HUES64 (cell line): Measurements from ENCODE around the gene PEPD.

Experiments used
- H3K27ac ChIP-seq: 2 replicates; pipeline ENCODE4 v1.7.0; 2013; ENCODE audit warnings: low read depth, low read length, inconsistent platforms
- H3K27me3 ChIP-seq: 2 replicates; pipeline ENCODE4 v1.6.1; 2013; ENCODE audit warnings: mild to moderate bottlenecking, low read length; ENCODE audit not compliant: insufficient read depth
- H3K36me3 ChIP-seq: 2 replicates; pipeline ENCODE4 v1.6.1; 2013; ENCODE audit warnings: mild to moderate bottlenecking, low read length; ENCODE audit not compliant: insufficient read depth
- H3K4me1 ChIP-seq: 2 replicates; pipeline ENCODE4 v1.6.1; 2013; ENCODE audit warnings: mild to moderate bottlenecking, low read length, moderate library complexity; ENCODE audit not compliant: insufficient read depth
- H3K4me3 ChIP-seq: 2 replicates; pipeline ENCODE4 v1.5.1; 2013; ENCODE audit warnings: mild to moderate bottlenecking, low read length, moderate library complexity
- H3K9ac ChIP-seq: 2 replicates; pipeline ENCODE4 v1.6.1; 2013; ENCODE audit warnings: mild to moderate bottlenecking, low read depth, low read length
- H3K9me3 ChIP-seq: 2 replicates; pipeline ENCODE4 v1.6.1; 2013; ENCODE audit warnings: low read depth, low read length; ENCODE audit not compliant: insufficient read depth
- WGBS: fragments of 150-250, 120-280 bp; methylation state at CpG from one replicate; pipeline ENCODE4 v1.1.7; 2013; ENCODE audit warnings: missing lambda C conversion rate; 5-methylcytosine and 5-hydroxymethylcytosine counted together

The PEPD gene

GRCh38 chr19:33426621-33427361 lies 94.8 kb downstream of the PEPD start:
- 95% methylated on average over 24 of the region's 24 CpGs for WGBS
- H3K9ac ChIP-seq, result no peak overlapping the region

GRCh38 chr19:33424181-33424580 lies 97.4 kb downstream of the PEPD start:
- peaks cover 3% of the 10 kb centered on the region for H3K4me1 ChIP-seq
- H3K27me3 ChIP-seq, result no peaks in the 10 kb centered on the region
- H3K36me3 ChIP-seq, result no peaks in the 10 kb centered on the region
- no peaks in the 10 kb centered on the region for H3K9me3 ChIP-seq
- H3K9ac ChIP-seq, result no peak overlapping the region
- H3K4me3 ChIP-seq, result no peak overlapping the region
- WGBS, result 89% methylated on average over 8 of the region's 8 CpGs
- no peak overlapping the region for H3K27ac ChIP-seq

More at GRCh38 chr19:33426621-33427361, 94.8 kb downstream of the PEPD start:
- H3K27ac ChIP-seq, result no peak overlapping the region
- no peaks in the 10 kb centered on the region for H3K36me3 ChIP-seq
- H3K9me3 ChIP-seq, result no peaks in the 10 kb centered on the region
- no peak overlapping the region for H3K4me3 ChIP-seq
- H3K27me3 ChIP-seq, result no peaks in the 10 kb centered on the region
- no peaks in the 10 kb centered on the region for H3K4me1 ChIP-seq

GRCh38 chr19:33422369-33423180 lies 99.0 kb downstream of the PEPD start:
- Histone ChIP-seq H3K27me3 (no peaks in the 10 kb centered on the region), H3K4me3 (no peak overlapping the region), H3K27ac (no peak overlapping the region), H3K36me3 (no peaks in the 10 kb centered on the region), H3K9ac (no peak overlapping the region), H3K9me3 (no peaks in the 10 kb centered on the region), H3K4me1 (peaks cover 3% of the 10 kb centered on the region)
- 91% methylated on average over 3 of the region's 3 CpGs for WGBS

- H3K36me3 ChIP-seq, result no peaks in the 10 kb centered on the region
- H3K9me3 ChIP-seq, result no peaks in the 10 kb centered on the region
- WGBS, result 86% methylated on average over 7 of the region's 7 CpGs
- H3K27ac ChIP-seq, result no peak overlapping the region
- no peak overlapping the region for H3K4me3 ChIP-seq
- H3K9ac ChIP-seq, result no peak overlapping the region
- no peaks in the 10 kb centered on the region for H3K27me3 ChIP-seq
- H3K4me1 ChIP-seq, result peaks cover 3% of the 10 kb centered on the region
Observed at GRCh38 chr19:33421368-33421767, 100.2 kb downstream of the PEPD start.

- Histone ChIP-seq H3K9ac (no peak overlapping the region), H3K4me3 (no peak overlapping the region), H3K9me3 (no peaks in the 10 kb centered on the region), H3K27me3 (no peaks in the 10 kb centered on the region), H3K27ac (no peak overlapping the region), H3K36me3 (no peaks in the 10 kb centered on the region), H3K4me1 (peaks cover 3% of the 10 kb centered on the region)
- WGBS, result 94% methylated on average over 9 of the region's 9 CpGs
Observed at GRCh38 chr19:33420821-33421220, 100.8 kb downstream of the PEPD start.

- Histone ChIP-seq H3K4me1 (peaks cover 3% of the 10 kb centered on the region), H3K4me3 (no peak overlapping the region), H3K27me3 (no peaks in the 10 kb centered on the region), H3K9me3 (no peaks in the 10 kb centered on the region), H3K27ac (no peak overlapping the region), H3K36me3 (no peaks in the 10 kb centered on the region), H3K9ac (no peak overlapping the region)
- 27% methylated on average over 6 of the region's 6 CpGs for WGBS
Observed at GRCh38 chr19:33419788-33420130, 101.8 kb downstream of the PEPD start.

- Histone ChIP-seq H3K9me3 (no peaks in the 10 kb centered on the region), H3K4me3 (no peak overlapping the region), H3K4me1 (peaks cover 3% of the 10 kb centered on the region), H3K9ac (no peak overlapping the region), H3K27ac (no peak overlapping the region), H3K36me3 (no peaks in the 10 kb centered on the region), H3K27me3 (no peaks in the 10 kb centered on the region)
- WGBS, result 90% methylated on average over 20 of the region's 20 CpGs
Observed at GRCh38 chr19:33418871-33419787, 102.5 kb downstream of the PEPD start.

GRCh38 chr19:33418461-33418860 lies 103.1 kb downstream of the PEPD start:
- Histone ChIP-seq H3K36me3 (no peaks in the 10 kb centered on the region), H3K27ac (no peak overlapping the region), H3K9me3 (no peaks in the 10 kb centered on the region), H3K4me3 (no peak overlapping the region), H3K9ac (no peak overlapping the region), H3K27me3 (no peaks in the 10 kb centered on the region), H3K4me1 (peaks cover 3% of the 10 kb centered on the region)
- 90% methylated on average over 12 of the region's 12 CpGs for WGBS

GRCh38 chr19:33417751-33418150 lies 103.8 kb downstream of the PEPD start:
- H3K9me3 ChIP-seq, result no peaks in the 10 kb centered on the region
- H3K27me3 ChIP-seq, result no peaks in the 10 kb centered on the region
- peaks cover 3% of the 10 kb centered on the region for H3K4me1 ChIP-seq
- no peak overlapping the region for H3K27ac ChIP-seq
- WGBS, result 89% methylated on average over 14 of the region's 14 CpGs
- H3K9ac ChIP-seq, result no peak overlapping the region
- H3K4me3 ChIP-seq, result no peak overlapping the region
- no peaks in the 10 kb centered on the region for H3K36me3 ChIP-seq

- H3K27me3 ChIP-seq, result no peaks in the 10 kb centered on the region
- H3K4me1 ChIP-seq, result peaks cover 3% of the 10 kb centered on the region
- 51% methylated on average over 27 of the region's 27 CpGs for WGBS
- H3K9me3 ChIP-seq, result no peaks in the 10 kb centered on the region
- no peak overlapping the region for H3K27ac ChIP-seq
- H3K9ac ChIP-seq, result no peak overlapping the region
- H3K36me3 ChIP-seq, result no peaks in the 10 kb centered on the region
- peak overlapping the region; percentile 45 for H3K4me3 ChIP-seq
Observed at GRCh38 chr19:33416307-33417215, 105.0 kb downstream of the PEPD start.
